GM12878 (cell line): ENCODE results near the gene PIGQ. TPM values are rescaled to one million over a fixed set of nuclear protein-coding genes. Genes with fewer than 3 reads are reported as not detected.

Source experiments
- ATAC-seq: fragments of 200-7000 bp; cut with Tn5 transposase; 3 replicates; pipeline ENCODE4 v1.9.1; 2020; ENCODE audit warnings: mild to moderate bottlenecking, moderate library complexity
- BruUV-seq: library from RNA; stranded (reverse); fragments of 400-500 nt; replicated peaks from 2 replicates; lab custom pipeline; 2021; lab: Mats Ljungman, UMichigan
- CTCF ChIA-PET: fragments of 300-600 bp; sonication (Branson Sonifier 250); formaldehyde crosslinking; extraction: SDS; loops from one replicate; lab custom pipeline; 2021; ENCODE audit warnings: inconsistent platforms; lab: Yijun Ruan, JAX
- POLR2A ChIA-PET: fragments of 350-600 bp; formaldehyde crosslinking; extraction: SDS; loops from one replicate; lab custom pipeline; 2021; ENCODE audit warnings: inconsistent platforms; lab: Charles Lee
- RAD21 ChIA-PET: fragments of 300-600 bp; sonication (Branson Sonifier 250); formaldehyde crosslinking; loops from one replicate; lab custom pipeline; 2023; ENCODE audit warnings: antibody characterized with exemption; ENCODE audit not compliant: unreplicated experiment; lab: Charles Lee
- SMC1A ChIA-PET: fragments of 300-600 bp; sonication (Branson Sonifier 250); formaldehyde crosslinking; loops from one replicate; lab custom pipeline; 2023; ENCODE audit not compliant: unreplicated experiment, uncharacterized antibody; lab: Charles Lee
- DNase-seq: peaks from one replicate; pipeline ENCODE4 v3.0.0-alpha.2; 2011; ENCODE audit warnings: low read depth, low spot score
- FAIRE-seq: peaks from 3 replicates; lab custom pipeline; 2011; peaks lifted over from hg19 to GRCh38; lab: Jason Lieb, UNC
- H2AFZ ChIP-seq: 2 replicates; pipeline ENCODE4 v1.6.0; 2011; ENCODE audit warnings: low read depth, low read length, control low read depth; ENCODE audit not compliant: control insufficient read depth
- H3K27ac ChIP-seq: 2 replicates; pipeline ENCODE4 v1.5.1; 2011; ENCODE audit warnings: control low read depth; ENCODE audit not compliant: control insufficient read depth, insufficient read depth
- H3K27me3 ChIP-seq, 2 experiments: replicated peaks in 1 of 2; 2 replicates each; pipeline versions ENCODE4 v1.6.0 to v1.6.1; 2011; ENCODE audit warnings: low read length in 1 of 2; ENCODE audit not compliant: control insufficient read depth in 2 of 2, insufficient read depth in 2 of 2
- H3K36me3 ChIP-seq, 2 experiments: 2 replicates each; pipeline ENCODE4 v1.5.1; 2011; ENCODE audit warnings: low read length in 1 of 2; ENCODE audit not compliant: control insufficient read depth in 2 of 2, insufficient read depth in 2 of 2
- H3K4me1 ChIP-seq: 2 replicates; pipeline ENCODE4 v1.6.1; 2011; ENCODE audit warnings: mild to moderate bottlenecking, low read length, moderate library complexity, mixed read lengths; ENCODE audit not compliant: control insufficient read depth, insufficient read depth
- H3K4me2 ChIP-seq: 2 replicates; pipeline ENCODE4 v1.6.0; 2011; ENCODE audit warnings: control low read depth; ENCODE audit not compliant: control insufficient read depth, insufficient read depth
- H3K4me3 ChIP-seq: fragments of 200-600 bp; sonication (generic); 2 replicates; pipeline ENCODE4 v1.5.1; 2016
- H3K79me2 ChIP-seq: 2 replicates; pipeline ENCODE4 v1.6.0; 2011; ENCODE audit warnings: low read length; ENCODE audit not compliant: control insufficient read depth, insufficient read depth
- H3K9ac ChIP-seq: 2 replicates; pipeline ENCODE4 v1.8.0; 2011; ENCODE audit warnings: low read length, control low read depth, mixed read lengths; ENCODE audit not compliant: control insufficient read depth, insufficient read depth
- H3K9me3 ChIP-seq: replicated peaks from 3 replicates; pipeline ENCODE4 v1.5.1; 2011; ENCODE audit warnings: mild to moderate bottlenecking, low read length; ENCODE audit not compliant: control insufficient read depth, insufficient read depth
- H4K20me1 ChIP-seq: 2 replicates; pipeline ENCODE4 v1.6.0; 2011; ENCODE audit not compliant: control insufficient read depth, insufficient read depth
- CBFB ChIP-seq: IDR thresholded peaks from 2 replicates; pipeline ENCODE4 v1.6.1; 2016; ENCODE audit warnings: antibody characterized with exemption, low read depth
- CTCF ChIP-seq, 3 experiments: IDR thresholded peaks in 2 of 3; conservative IDR thresholded peaks in 1 of 3; 2 replicates each; pipeline ENCODE4 v1.5.1; 2011; ENCODE audit warnings: low read depth in 3 of 3, low read length in 3 of 3, mild to moderate bottlenecking in 3 of 3, control low read depth in 2 of 3, moderate library complexity in 2 of 3, inconsistent platforms in 1 of 3, mixed read lengths in 1 of 3; ENCODE audit not compliant: control insufficient read depth in 2 of 3, insufficient read depth in 1 of 3; ENCODE audit errors: extremely low read depth in 1 of 3
- E4F1 ChIP-seq: fragments of 450-650 bp; IDR thresholded peaks from 2 replicates; pipeline ENCODE4 v1.6.1; 2018; ENCODE audit warnings: borderline replicate concordance, mild to moderate bottlenecking; ENCODE audit not compliant: partially characterized antibody
- EED ChIP-seq: sonication (generic); IDR thresholded peaks from 2 replicates; pipeline ENCODE4 v1.6.1; 2016; ENCODE audit warnings: antibody characterized with exemption, low read depth
- KAT2A ChIP-seq: conservative IDR thresholded peaks from 2 replicates; pipeline ENCODE4 v1.6.1; 2011; ENCODE audit warnings: low read depth, low read length; ENCODE audit not compliant: control insufficient read depth
- MYB ChIP-seq: fragments of 150-350 bp; IDR thresholded peaks from 2 replicates; pipeline ENCODE4 v1.6.1; 2014; ENCODE audit warnings: mild to moderate bottlenecking, low read depth, low read length, borderline replicate concordance
- NBN ChIP-seq: fragments of 450-650 bp; IDR thresholded peaks from 2 replicates; pipeline ENCODE4 v1.6.1; 2016
- POU2F2 ChIP-seq: IDR thresholded peaks from 3 replicates; pipeline ENCODE4 v1.6.1; 2011; ENCODE audit warnings: low read depth, mild to moderate bottlenecking, low read length, borderline replicate concordance
- RB1 ChIP-seq: fragments of 450-650 bp; formaldehyde crosslinking; IDR thresholded peaks from 2 replicates; pipeline ENCODE4 v1.6.1; 2017; ENCODE audit warnings: mild to moderate bottlenecking, borderline replicate concordance
- RELA ChIP-seq: fragments of 450-650 bp; IDR thresholded peaks from 2 replicates; pipeline ENCODE4 v1.8.0; 2014; ENCODE audit warnings: borderline replicate concordance; ENCODE audit not compliant: partially characterized antibody
- SRF ChIP-seq, 2 experiments: IDR thresholded peaks; 2 replicates each; pipeline ENCODE4 v1.6.1; 2011; ENCODE audit warnings: low read depth in 2 of 2, low read length in 2 of 2, mild to moderate bottlenecking in 1 of 2, moderate library complexity in 1 of 2
- WGBS: methylation state at CpG from one replicate; pipeline ENCODE4 v1.1.6; 2016; ENCODE audit warnings: low lambda C conversion rate; ENCODE audit not compliant: insufficient replicate concordance, insufficient coverage; ENCODE audit errors: missing lambda C conversion rate; 5-methylcytosine and 5-hydroxymethylcytosine counted together
- in situ Hi-C: fragments of 300-500 bp; cut with MboI; formaldehyde crosslinking; loops from 9 replicates; pipeline ENCODE4 v1.14.3; 2018; ENCODE audit warnings: mixed read lengths
- intact Hi-C: fragments of 100-400 bp; cut with micrococcal nuclease; formaldehyde crosslinking; loops from one replicate; pipeline ENCODE4 v1.14.2; 2022; ENCODE audit not compliant: unreplicated experiment
- polyA plus RNA-seq, 11 experiments: library from polyadenylated mRNA; depleted of rRNA in 4 of 11; unstranded in 6 of 11; stranded (reverse) in 5 of 11; fragments of >200 nt; fragmentation: Nextera tagmentation in 4 of 11; fragmentation: Illumina TruSeq in 1 of 11; extraction: Ambion mirVana in 4 of 11; extraction: Trizol in 1 of 11; gene quantifications; 1 replicate in 1 of 11; 2 replicates in 10 of 11; pipeline versions ENCODE4 v1.2.1 to v1.2.3, GENCODE V29; 2011 to 2016; ENCODE audit warnings: inconsistent platforms in 2 of 11, missing spikeins in 2 of 11, low read depth in 1 of 11
- total RNA-seq, 4 experiments: library from RNA; depleted of rRNA in 3 of 4; stranded (reverse); fragments of >200 nt in 3 of 4; fragmentation: Illumina TruSeq in 1 of 4; extraction: Trizol in 1 of 4; gene quantifications; 2 replicates each; pipeline versions ENCODE4 v1.2.1 to v1.2.3, GENCODE V29; 2013 to 2021
- TF ChIP-seq, protein P1 (sequence below): IDR thresholded peaks from 2 replicates; pipeline ENCODE4 v1.6.1; 2011; ENCODE audit warnings: mild to moderate bottlenecking, low read depth, low read length, moderate library complexity; ENCODE audit not compliant: insufficient replicate concordance

PIGQ gene
- total and polyA plus RNA-seq, 10 of the 15 experiments (the other 5 are each of a cell fraction or from before 2014, with no cell fraction given): 1.8 to 31.3 (median 17.5) TPM; not detected in 1

DNA sequence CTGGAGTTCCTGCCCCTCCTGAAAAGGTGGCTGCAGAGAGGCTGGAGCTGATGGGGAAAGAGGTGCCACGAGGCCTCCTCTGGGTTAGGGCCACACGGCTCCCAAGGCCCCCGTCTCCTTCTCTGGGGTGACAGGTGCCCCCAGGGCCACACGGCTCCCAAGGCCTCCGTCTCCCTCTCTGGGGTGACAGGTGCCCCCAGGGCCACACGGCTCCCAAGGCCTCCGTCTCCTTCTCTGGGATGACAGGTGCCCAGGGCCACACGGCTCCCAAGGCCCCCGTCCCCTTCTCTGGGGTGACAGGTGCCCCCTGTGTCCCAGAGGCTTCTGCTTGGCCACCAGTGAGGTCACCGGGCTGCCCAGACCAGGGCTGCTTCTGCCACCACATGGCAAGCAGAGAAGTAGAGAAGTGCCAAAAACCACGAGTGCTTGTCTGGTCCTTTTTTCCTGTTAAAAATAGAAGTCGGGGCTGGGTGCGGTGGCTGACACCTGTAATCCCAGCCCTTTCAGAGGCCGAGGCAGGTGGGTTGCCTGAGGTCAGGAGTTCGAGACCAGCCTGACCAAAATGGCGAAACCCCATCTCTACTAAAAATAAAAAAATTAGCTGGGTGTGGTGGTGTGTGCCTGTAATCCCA, 38.2 kb upstream of the PIGQ start (continued):
- no peak for TF ChIP-seq POU2F2
- TF ChIP-seq, all 136 proteins: peak for 0

DNA sequence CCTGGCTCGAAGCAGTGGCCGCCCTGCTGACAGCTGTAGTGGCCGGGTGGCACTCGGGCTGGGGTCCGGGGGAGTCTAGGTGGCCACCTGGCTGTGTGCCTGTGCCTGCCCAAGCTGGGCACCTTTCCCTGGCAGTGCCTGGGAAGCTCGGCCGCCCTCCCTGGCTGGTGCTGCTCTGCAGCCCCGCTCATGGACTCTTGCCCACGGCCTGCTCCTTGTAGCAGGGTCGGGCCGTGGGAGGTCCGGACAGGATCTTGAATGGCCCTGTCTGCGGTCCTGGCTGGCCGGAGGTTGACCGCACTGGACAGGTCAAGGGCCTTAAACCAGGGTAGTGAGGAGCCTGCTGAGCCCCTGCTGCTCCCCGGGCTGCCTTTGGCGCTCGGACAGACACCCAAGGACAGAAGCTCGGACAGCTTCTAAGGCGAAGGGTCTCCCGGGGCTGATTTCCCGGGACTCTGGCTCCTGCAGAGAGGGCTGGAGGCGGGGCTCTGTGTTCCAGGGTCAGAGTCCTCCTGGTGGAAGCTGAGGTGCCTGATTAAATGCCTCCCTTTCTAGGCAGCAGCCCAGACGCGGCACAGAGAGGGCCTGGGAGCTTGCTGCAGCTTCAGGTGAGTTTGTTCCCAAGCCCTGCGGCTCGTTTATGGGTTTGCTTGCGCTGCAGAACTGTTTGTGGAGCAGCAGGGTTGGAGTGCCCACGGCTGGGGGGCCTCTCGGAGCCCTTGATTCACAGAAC, 36.2 kb upstream of the PIGQ start:
- ChIA-PET RAD21 (no interaction called here), POLR2A (no interaction called here), CTCF (no interaction called here), SMC1A (interaction anchor here (0.6 kb wide), 1 partner anchor 103 kb away, joined by 3 read pairs; no protein-coding TSS in a partner anchor)
- H3K79me2 ChIP-seq: peaks cover 37% of the 10 kb centered on the region
- in situ Hi-C loops (loop anchor here (5.0 kb wide), 1 partner anchor 34 kb away; the partner anchor contains the start of genes NHLRC4 and PIGQ), intact Hi-C loops (no loop called here)
- WGBS: 97% methylated on average over 24 of the region's 30 CpGs
- peaks cover 5% of the 10 kb centered on the region; the same call in 1 of the 2 replicates for H3K4me1 ChIP-seq
- H3K9me3 ChIP-seq: no peaks in the 10 kb centered on the region
- H4K20me1 ChIP-seq: no peaks in the 10 kb centered on the region
- no peak overlapping the region for H3K4me2 ChIP-seq
- no peak overlapping the region for H2AFZ ChIP-seq
- DNase-seq (no peak), ATAC-seq (no peak), FAIRE-seq (no peak)
- no peak overlapping the region for H3K9ac ChIP-seq
- H3K27me3 ChIP-seq: no peaks in the 10 kb centered on the region
- no peak overlapping the region for H3K27ac ChIP-seq
- peaks cover 0 to 24% of the 10 kb centered on the region in 2 experiments; a peak in 3 of 4 replicates for H3K36me3 ChIP-seq
- no TSS peak for BruUV-seq
- H3K4me3 ChIP-seq: no peak overlapping the region
- TF ChIP-seq SRF (IDR thresholded peaks at IDR 0.05; ENCODE audit: low read depth in 2 of 2, low read length in 2 of 2) (no peak), KAT2A (no peak), MYB (no peak), CTCF (IDR thresholded peaks at IDR 0.05 in 2 of 3, conservative IDR thresholded peaks at IDR 0.05 in 1 of 3; ENCODE audit: control insufficient read depth in 2 of 3, extremely low read depth in 1 of 3, insufficient read depth in 1 of 3, low read depth in 3 of 3, low read length in 3 of 3) (no peak), RB1 (no peak), RELA (no peak), EED (no peak), NBN (no peak), CBFB (no peak), E4F1 (no peak)
- TF ChIP-seq, protein P1, sequence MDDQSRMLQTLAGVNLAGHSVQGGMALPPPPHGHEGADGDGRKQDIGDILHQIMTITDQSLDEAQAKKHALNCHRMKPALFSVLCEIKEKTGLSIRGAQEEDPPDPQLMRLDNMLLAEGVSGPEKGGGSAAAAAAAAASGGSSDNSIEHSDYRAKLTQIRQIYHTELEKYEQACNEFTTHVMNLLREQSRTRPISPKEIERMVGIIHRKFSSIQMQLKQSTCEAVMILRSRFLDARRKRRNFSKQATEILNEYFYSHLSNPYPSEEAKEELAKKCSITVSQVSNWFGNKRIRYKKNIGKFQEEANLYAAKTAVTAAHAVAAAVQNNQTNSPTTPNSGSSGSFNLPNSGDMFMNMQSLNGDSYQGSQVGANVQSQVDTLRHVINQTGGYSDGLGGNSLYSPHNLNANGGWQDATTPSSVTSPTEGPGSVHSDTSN: no peak
